GM12892 (cell line): ENCODE data around the gene SEL1L3.

Source experiments
- DNase-seq: peaks from one replicate; pipeline ENCODE4 v3.0.0; 2011; ENCODE audit not compliant: insufficient read length
- FAIRE-seq: peaks from 2 replicates; lab custom pipeline; 2011; peaks lifted over from hg19 to GRCh38; lab: Jason Lieb, UNC
- POLR2A ChIP-seq: IDR thresholded peaks from 2 replicates; pipeline ENCODE4 v1.6.1; 2011; ENCODE audit warnings: low read depth, low read length, control low read depth
- POLR2AphosphoS5 ChIP-seq: IDR thresholded peaks from 2 replicates; pipeline ENCODE4 v1.6.1; 2011; ENCODE audit warnings: low read depth, low read length, control low read depth
- TAF1 ChIP-seq: IDR thresholded peaks from 2 replicates; pipeline ENCODE4 v1.6.1; 2011; ENCODE audit warnings: low read depth, mild to moderate bottlenecking, control low read depth, low read length, borderline replicate concordance

SEL1L3 gene

DNA sequence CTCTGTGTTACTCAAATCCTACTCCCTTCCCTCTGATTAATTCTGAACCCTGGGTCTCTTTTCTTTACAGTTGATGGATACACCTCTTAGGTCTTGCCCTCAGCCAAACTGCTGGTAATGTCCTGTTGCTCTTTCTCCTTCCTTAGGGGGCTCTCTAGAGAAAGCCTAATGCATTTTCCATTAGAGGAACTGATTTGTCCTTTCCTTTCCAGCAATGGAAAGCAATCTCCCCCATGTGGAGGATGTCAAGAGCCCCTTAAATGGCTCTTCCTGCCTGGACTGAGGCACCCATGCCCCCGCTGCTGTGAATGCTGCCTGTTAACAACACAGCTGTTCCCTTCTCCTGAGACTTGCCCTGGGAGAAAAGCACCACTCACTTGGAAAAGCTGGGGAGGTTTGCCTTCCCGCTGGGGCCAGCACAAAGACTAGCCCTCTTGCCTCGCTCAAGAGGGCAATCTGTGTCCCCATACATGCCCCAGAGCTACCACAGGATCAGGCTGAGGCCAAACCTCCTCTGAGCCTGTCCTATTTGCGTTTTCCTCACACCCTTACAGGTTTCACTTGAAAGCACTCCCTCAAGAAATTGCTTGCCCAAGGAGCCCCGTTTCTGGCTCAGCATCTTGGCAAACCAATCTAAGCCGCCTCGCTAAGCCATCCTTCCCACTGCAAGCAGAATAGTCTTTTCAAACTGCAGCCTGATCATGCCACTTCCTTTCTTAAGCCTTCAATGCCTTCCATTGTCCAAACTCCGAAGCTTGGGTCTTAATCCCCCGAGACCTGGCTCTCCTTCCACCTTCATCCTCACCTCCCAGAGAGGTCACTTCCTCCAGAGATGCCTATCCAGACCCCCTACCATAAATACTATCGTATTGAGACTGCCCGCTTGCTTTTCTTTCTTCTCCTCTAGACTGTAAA lies 28.0 kb upstream of the SEL1L3 start:
- TF ChIP-seq POLR2A = no peak
- TF ChIP-seq TAF1 = no peak
- no peak for TF ChIP-seq POLR2AphosphoS5
- no peak for DNase-seq
- FAIRE-seq = no peak

- FAIRE-seq (no peak), DNase-seq (no peak)
- TF ChIP-seq POLR2AphosphoS5 (no peak), TAF1 (no peak), POLR2A (no peak)
These were observed 27.1 kb upstream of the SEL1L3 start for GRCh38 chr4:25889589-25890503.

GRCh38 chr4:25888781-25889180 lies 26.0 kb upstream of the SEL1L3 start:
- DNase-seq (no peak), FAIRE-seq (no peak)
- no peak for TF ChIP-seq POLR2AphosphoS5
- no peak for TF ChIP-seq TAF1
- TF ChIP-seq POLR2A = no peak

- DNase-seq (no peak), FAIRE-seq (peak; percentile 85)
- no peak for TF ChIP-seq TAF1
- no peak for TF ChIP-seq POLR2A
- no peak for TF ChIP-seq POLR2AphosphoS5
These were observed 21.4 kb upstream of the SEL1L3 start for GRCh38 chr4:25884031-25884782.

DNA sequence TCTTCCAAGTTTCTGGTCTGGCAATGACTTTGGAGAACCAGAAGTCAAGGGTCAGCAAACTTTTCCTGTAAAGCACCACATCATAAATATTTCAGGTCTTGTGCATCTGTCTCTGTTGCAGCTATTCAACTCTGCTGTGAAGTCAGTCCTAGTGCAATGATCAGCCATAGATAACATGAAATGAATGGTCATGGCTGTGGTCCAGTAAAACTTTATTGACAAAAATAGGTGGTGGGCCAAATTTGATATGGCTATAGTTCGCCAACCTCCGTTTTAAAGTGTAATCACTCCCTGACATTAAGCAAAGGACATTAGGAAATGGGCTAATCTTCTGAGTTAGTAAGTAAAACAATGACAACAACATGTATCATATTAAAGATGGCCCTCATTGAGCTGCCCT lies 20.8 kb upstream of the SEL1L3 start:
- no peak for TF ChIP-seq TAF1
- no peak for TF ChIP-seq POLR2A
- no peak for TF ChIP-seq POLR2AphosphoS5
- DNase-seq (no peak), FAIRE-seq (no peak)

DNA sequence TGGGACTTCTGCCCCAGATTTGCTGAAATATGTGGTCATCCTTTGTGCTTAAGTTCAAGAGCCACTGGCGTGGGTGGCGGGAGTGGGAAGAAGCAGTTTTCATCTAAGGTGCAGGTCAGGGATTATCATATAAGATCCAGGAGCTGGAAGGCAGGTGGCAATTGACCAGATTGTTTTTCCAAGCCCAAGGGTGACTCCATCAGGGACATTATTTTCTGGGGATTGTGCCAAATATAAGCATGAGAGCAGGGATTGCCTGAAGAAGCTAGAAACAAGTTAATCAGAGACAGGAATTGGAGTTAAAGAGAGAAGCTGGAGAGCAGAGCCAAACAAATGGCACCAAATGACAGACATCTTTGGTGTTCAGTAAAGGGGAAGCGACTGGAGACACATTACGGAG lies 19.4 kb upstream of the SEL1L3 start:
- FAIRE-seq = no peak
- no peak for DNase-seq
- TF ChIP-seq POLR2A (no peak), TAF1 (no peak), POLR2AphosphoS5 (no peak)

DNA sequence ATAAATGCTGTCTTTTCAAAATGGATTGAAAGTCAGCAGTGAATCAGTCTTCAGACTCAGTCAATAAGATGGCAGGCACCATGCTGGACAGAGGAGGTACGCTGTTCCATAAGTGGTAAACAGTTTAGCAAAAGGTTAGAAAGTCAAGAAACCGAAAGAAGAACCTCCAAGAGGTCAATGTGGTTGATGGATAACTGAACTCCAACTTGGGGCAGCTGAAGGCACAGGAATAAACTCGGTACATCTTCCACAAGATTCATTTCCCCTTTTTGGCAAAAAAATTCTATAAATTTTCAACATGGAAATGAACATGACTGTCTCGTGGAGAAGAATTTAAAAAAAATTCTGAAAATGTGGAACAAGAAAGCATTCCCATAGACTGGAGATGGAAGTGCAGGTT lies 18.4 kb upstream of the SEL1L3 start:
- no peak for TF ChIP-seq TAF1
- FAIRE-seq (peak; percentile 68), DNase-seq (no peak)

DNA sequence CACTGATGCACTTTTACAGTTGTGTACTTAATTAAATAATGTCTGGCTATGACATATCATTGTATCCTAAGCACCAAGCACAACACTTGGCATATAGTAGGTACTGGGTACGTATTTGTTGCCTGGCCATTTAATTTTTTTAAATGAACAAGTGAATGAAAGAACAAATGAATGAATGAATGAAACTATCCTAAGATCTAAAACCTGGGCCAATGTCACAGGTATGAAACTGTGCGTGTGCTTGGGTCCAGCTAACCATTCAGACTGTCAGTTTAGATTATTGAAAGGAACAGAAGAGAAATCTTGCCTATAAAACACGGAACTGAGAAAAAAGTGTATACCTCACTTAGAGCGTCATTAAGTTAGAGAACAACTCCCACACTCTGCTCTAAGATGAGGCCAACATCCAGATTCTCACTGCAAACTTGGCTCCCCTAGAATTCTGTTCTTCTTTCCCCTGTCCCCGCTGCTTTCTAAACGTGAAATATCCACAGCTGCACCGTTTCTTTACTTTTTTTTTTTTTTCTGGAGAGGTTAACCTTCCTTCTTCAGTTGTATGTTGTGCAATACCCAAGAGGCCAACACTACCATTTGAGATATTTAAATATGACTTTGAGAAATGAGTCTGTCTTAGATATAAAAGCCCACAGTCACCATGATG lies 17.3 kb upstream of the SEL1L3 start:
- DNase-seq (no peak), FAIRE-seq (no peak)
- TF ChIP-seq POLR2A (no peak), POLR2AphosphoS5 (no peak), TAF1 (no peak)

GRCh38 chr4:25879587-25879986 lies 16.8 kb upstream of the SEL1L3 start:
- TF ChIP-seq POLR2A = no peak
- no peak for TF ChIP-seq POLR2AphosphoS5
- no peak for TF ChIP-seq TAF1
- no peak for DNase-seq
- peak; percentile 86 for FAIRE-seq

DNA sequence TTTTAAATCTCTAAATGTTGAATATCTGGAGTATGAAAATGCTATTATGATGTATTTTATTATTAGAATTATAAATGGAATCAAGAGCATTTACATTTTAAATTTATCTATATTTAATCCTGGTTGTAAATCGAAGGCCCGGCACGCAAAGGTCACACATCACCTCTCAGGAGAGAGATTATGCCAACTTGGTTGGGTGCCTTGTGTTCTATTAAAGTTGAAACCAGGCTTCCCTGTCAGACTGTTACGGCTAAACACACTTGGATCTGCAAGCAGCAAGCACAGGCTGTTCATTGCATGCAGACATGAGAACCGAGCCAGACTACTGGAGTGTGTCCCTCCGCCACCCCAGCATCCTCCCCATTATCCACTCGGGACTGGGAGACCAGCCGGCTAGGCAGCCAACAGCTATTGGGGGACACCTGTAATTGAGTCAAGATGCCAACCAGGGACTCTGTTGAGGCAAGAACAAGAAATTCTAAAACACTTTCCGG lies 16.4 kb upstream of the SEL1L3 start:
- DNase-seq = no peak
- no peak for TF ChIP-seq POLR2AphosphoS5
- FAIRE-seq = no peak
